Endothelial cell of umbilical vein (primary cell): ENCODE measurements around the gene RASGRP4. TPM values are rescaled to one million over a fixed set of nuclear protein-coding genes. Genes with fewer than 3 reads are reported as not detected.

Experiments
- BruUV-seq: library from RNA; stranded (reverse); fragments of 400-500 nt; replicated peaks from 2 replicates; lab custom pipeline; 2021; lab: Mats Ljungman, UMichigan
- CTCF ChIA-PET: fragments of 300-600, 350-600 bp; sonication (Branson Sonifier 250); formaldehyde crosslinking; loops from one replicate; lab custom pipeline; 2021; ENCODE audit warnings: antibody characterized with exemption, inconsistent platforms; lab: Charles Lee
- POLR2A ChIA-PET: fragments of 300-600, 350-600 bp; sonication (Branson Sonifier 250); formaldehyde crosslinking; loops from one replicate; lab custom pipeline; 2021; ENCODE audit warnings: antibody characterized with exemption, inconsistent platforms; lab: Charles Lee
- DNase-seq: peaks from one replicate; pipeline ENCODE4 v3.0.0-alpha.2; 2011; ENCODE audit warnings: low read depth, low spot score
- FAIRE-seq: peaks from 2 replicates; lab custom pipeline; 2011; peaks lifted over from hg19 to GRCh38; lab: Jason Lieb, UNC
- H2AFZ ChIP-seq: 2 replicates; pipeline ENCODE4 v1.6.0; 2012; ENCODE audit warnings: low read depth, low read length, control low read depth, inconsistent platforms
- H3K27ac ChIP-seq: 2 replicates; pipeline ENCODE4 v1.5.1; 2011; ENCODE audit warnings: low read depth, mild to moderate bottlenecking, control low read depth, low read length, moderate library complexity; ENCODE audit not compliant: insufficient read depth
- H3K27me3 ChIP-seq, 2 experiments: 2 replicates each; pipeline versions ENCODE4 v1.6.0 to v1.6.1; 2011; ENCODE audit warnings: low read length in 2 of 2, mixed read lengths in 1 of 2; ENCODE audit not compliant: control insufficient read depth in 2 of 2, insufficient read depth in 2 of 2
- H3K36me3 ChIP-seq, 2 experiments: 2 replicates in 1 of 2; 3 replicates in 1 of 2; pipeline ENCODE4 v1.5.1; 2011; ENCODE audit warnings: low read length in 2 of 2, mild to moderate bottlenecking in 1 of 2, moderate library complexity in 1 of 2; ENCODE audit not compliant: control insufficient read depth in 2 of 2, insufficient read depth in 2 of 2; ENCODE audit errors: extremely low read depth in 1 of 2
- H3K4me1 ChIP-seq: 3 replicates; pipeline ENCODE4 v1.5.1; 2011; ENCODE audit warnings: mild to moderate bottlenecking, low read length; ENCODE audit not compliant: control insufficient read depth, insufficient read depth; ENCODE audit errors: extremely low read depth
- H3K4me2 ChIP-seq: 2 replicates; pipeline ENCODE4 v1.6.1; 2011; ENCODE audit warnings: low read length, control low read depth, mixed read lengths; ENCODE audit not compliant: insufficient read depth
- H3K4me3 ChIP-seq, 3 experiments: fragments of 200-600 bp in 1 of 3; sonication (generic), shearing (Covaris generic) in 1 of 3; replicated peaks in 1 of 3; 2 replicates each; pipeline ENCODE4 v1.5.1; 2011 to 2016; ENCODE audit warnings: control low read depth in 3 of 3, low read length in 3 of 3, mild to moderate bottlenecking in 2 of 3, inconsistent platforms in 1 of 3, low read depth in 1 of 3, moderate library complexity in 1 of 3; ENCODE audit not compliant: insufficient read depth in 1 of 3
- H3K79me2 ChIP-seq: 2 replicates; pipeline ENCODE4 v1.6.0; 2012; ENCODE audit warnings: low read length, inconsistent platforms; ENCODE audit not compliant: control insufficient read depth, insufficient read depth
- H3K9ac ChIP-seq: replicated peaks from 2 replicates; pipeline ENCODE3; 2011; ENCODE audit warnings: low read length, control low read depth; ENCODE audit not compliant: insufficient read depth; ENCODE audit errors: extremely low read depth
- H3K9me1 ChIP-seq: replicated peaks from 3 replicates; pipeline ENCODE4 v1.6.0; 2011; ENCODE audit warnings: mild to moderate bottlenecking, low read length; ENCODE audit not compliant: control insufficient read depth, insufficient read depth; ENCODE audit errors: extremely low read depth
- H3K9me3 ChIP-seq: replicated peaks from 2 replicates; pipeline ENCODE4 v1.5.1; 2012; ENCODE audit warnings: low read length, inconsistent platforms; ENCODE audit not compliant: control insufficient read depth, insufficient read depth
- H4K20me1 ChIP-seq: replicated peaks from 2 replicates; pipeline ENCODE3; 2011; ENCODE audit warnings: mild to moderate bottlenecking, low read length; ENCODE audit not compliant: control insufficient read depth, insufficient read depth; ENCODE audit errors: extremely low read depth
- CTCF ChIP-seq, 2 donors: IDR thresholded peaks; 1 replicate in 1 of 2; 2 replicates in 1 of 2; pipeline ENCODE4 v1.5.1; 2011; ENCODE audit warnings: low read length in 2 of 2, mild to moderate bottlenecking in 2 of 2, moderate library complexity in 2 of 2, control low read depth in 1 of 2, inconsistent platforms in 1 of 2, low read depth in 1 of 2; ENCODE audit not compliant: insufficient read depth in 1 of 2; ENCODE audit errors: extremely low read depth in 1 of 2
- EZH2 ChIP-seq: IDR thresholded peaks from 2 replicates; pipeline ENCODE4 v1.6.1; 2012; ENCODE audit warnings: borderline replicate concordance, low read depth, mild to moderate bottlenecking, moderate library complexity, low read length, inconsistent platforms; ENCODE audit not compliant: severe bottlenecking
- FOS ChIP-seq: IDR thresholded peaks from 2 replicates; pipeline ENCODE4 v1.6.1; 2011; ENCODE audit warnings: mild to moderate bottlenecking, low read length, moderate library complexity, borderline replicate concordance; ENCODE audit not compliant: insufficient read depth
- GATA2 ChIP-seq: IDR thresholded peaks from 2 replicates; pipeline ENCODE4 v1.7.0; 2011; ENCODE audit warnings: low read depth, mild to moderate bottlenecking, moderate library complexity, mixed read lengths, low read length; ENCODE audit not compliant: insufficient read length, insufficient read depth
- JUN ChIP-seq: IDR thresholded peaks from 2 replicates; pipeline ENCODE4 v1.6.1; 2011; ENCODE audit warnings: borderline replicate concordance, low read depth; ENCODE audit not compliant: insufficient read length, insufficient read depth
- MYC ChIP-seq: IDR thresholded peaks from one replicate; pipeline ENCODE4 v1.6.1; 2011; ENCODE audit warnings: mild to moderate bottlenecking, low read depth, low read length
- POLR2A ChIP-seq: IDR thresholded peaks from 2 replicates; pipeline ENCODE4 v1.6.1; 2012; ENCODE audit warnings: low read depth, mild to moderate bottlenecking, control low read depth, low read length
- POLR2AphosphoS5 ChIP-seq: IDR thresholded peaks from 2 replicates; pipeline ENCODE4 v1.6.1; 2012; ENCODE audit warnings: low read depth, mild to moderate bottlenecking, control low read depth, low read length, moderate library complexity; ENCODE audit not compliant: insufficient read depth
- dilution Hi-C: fragments of 300-500 bp; cut with MboI; formaldehyde crosslinking; loops from one replicate; pipeline ENCODE4 v1.15.0; 2019; ENCODE audit warnings: low sequenced_read_pairs; ENCODE audit not compliant: extremely low pct_ligation_motif_present
- intact Hi-C: fragments of 100-400 bp; cut with micrococcal nuclease; formaldehyde crosslinking; loops from one replicate; pipeline ENCODE4 v1.10.0; 2022
- polyA plus RNA-seq, 4 experiments: library from polyadenylated mRNA; depleted of rRNA in 3 of 4; stranded (reverse) in 3 of 4; unstranded in 1 of 4; fragments of >200 nt; gene quantifications; 2 replicates each; pipeline versions ENCODE4 v1.2.1 to v1.2.3, GENCODE V29; 2011 to 2012; ENCODE audit warnings: missing spikeins in 1 of 4
- total RNA-seq: library from RNA; stranded (reverse); gene quantifications from 2 replicates; pipeline ENCODE4 v1.2.3, GENCODE V29; 2021
- TF ChIP-seq, protein P1 (sequence below): IDR thresholded peaks from 2 replicates; pipeline ENCODE4 v1.6.1; 2011; ENCODE audit not compliant: insufficient read depth, insufficient read length

Gene RASGRP4
- total and polyA plus RNA-seq, 2 donors (not counting 3 experiments of a cell fraction or from before 2014, with no cell fraction given) = not detected

GRCh38 chr19:38421856-38422255, 4.2 kb downstream of the RASGRP4 start:
- Histone ChIP-seq H3K79me2 (no peaks in the 10 kb centered on the region), H3K4me2 (no peak overlapping the region), H3K4me1 (no peaks in the 10 kb centered on the region), H3K9me3 (no peaks in the 10 kb centered on the region), H3K4me3 (no peak overlapping the region), H4K20me1 (no peaks in the 10 kb centered on the region), H3K27me3 (no peaks in the 10 kb centered on the region), H3K9ac (no peak overlapping the region), H3K36me3 (no peaks in the 10 kb centered on the region), H3K9me1 (no peaks in the 10 kb centered on the region), H2AFZ (no peak overlapping the region), H3K27ac (no peak overlapping the region)
- intact Hi-C loops (no loop called here), dilution Hi-C loops (no loop called here)
- ChIA-PET CTCF (interaction anchor here (1.9 kb wide), 1 partner anchor 19 kb away, joined by 5 read pairs; the partner anchor contains the start of gene FAM98C), POLR2A (no interaction called here)
- DNase-seq (no peak), FAIRE-seq (no peak)
- TF ChIP-seq GATA2 = no peak
- no peak for TF ChIP-seq EZH2
- TF ChIP-seq CTCF (IDR thresholded peaks at IDR 0.05; ENCODE audit: extremely low read depth in 1 of 2, insufficient read depth in 1 of 2, low read depth in 1 of 2, low read length in 2 of 2) = no peak
- TF ChIP-seq POLR2AphosphoS5 = no peak
- no peak for TF ChIP-seq FOS
- no peak for TF ChIP-seq JUN
- TF ChIP-seq, protein P1, sequence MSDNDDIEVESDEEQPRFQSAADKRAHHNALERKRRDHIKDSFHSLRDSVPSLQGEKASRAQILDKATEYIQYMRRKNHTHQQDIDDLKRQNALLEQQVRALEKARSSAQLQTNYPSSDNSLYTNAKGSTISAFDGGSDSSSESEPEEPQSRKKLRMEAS = no peak
- no peak for TF ChIP-seq POLR2A
- no peak for TF ChIP-seq MYC
- no TSS peak for BruUV-seq
